WTC11 (cell line): Measurements from ENCODE around the gene ZNF680.

Experiments used
- RORB ChIP-seq: fragments of 250-450 bp; sonication (Bioruptor Pico); IDR thresholded peaks from 2 replicates; pipeline ENCODE4 v1.9.0; 2021; ENCODE audit warnings: mild to moderate bottlenecking
- TEAD4 ChIP-seq: sonication (generic); formaldehyde crosslinking; IDR thresholded peaks from 2 replicates; pipeline ENCODE4 v1.8.0; 2022; ENCODE audit warnings: mild to moderate bottlenecking, missing genetic modification reagents
- ZNF138 ChIP-seq: sonication (generic); formaldehyde crosslinking; conservative IDR thresholded peaks from 2 replicates; pipeline ENCODE4 v1.8.1; 2022; ENCODE audit warnings: mild to moderate bottlenecking, moderate library complexity, missing genetic modification reagents
- TF ChIP-seq, protein P1 (sequence below): fragments of 200-600 bp; IDR thresholded peaks from 2 replicates; pipeline ENCODE4 v1.8.0; 2022; ENCODE audit warnings: antibody characterized with exemption
- TF ChIP-seq, protein P2 (sequence below): sonication (generic); formaldehyde crosslinking; IDR thresholded peaks from 2 replicates; pipeline ENCODE4 v1.8.1; 2022; ENCODE audit warnings: low read depth, missing genetic modification reagents, borderline replicate concordance
- TF ChIP-seq, protein P3 (sequence below): sonication (generic); formaldehyde crosslinking; IDR thresholded peaks from 2 replicates; pipeline ENCODE4 v1.8.0; 2022; ENCODE audit warnings: mild to moderate bottlenecking, missing genetic modification reagents

DNA sequence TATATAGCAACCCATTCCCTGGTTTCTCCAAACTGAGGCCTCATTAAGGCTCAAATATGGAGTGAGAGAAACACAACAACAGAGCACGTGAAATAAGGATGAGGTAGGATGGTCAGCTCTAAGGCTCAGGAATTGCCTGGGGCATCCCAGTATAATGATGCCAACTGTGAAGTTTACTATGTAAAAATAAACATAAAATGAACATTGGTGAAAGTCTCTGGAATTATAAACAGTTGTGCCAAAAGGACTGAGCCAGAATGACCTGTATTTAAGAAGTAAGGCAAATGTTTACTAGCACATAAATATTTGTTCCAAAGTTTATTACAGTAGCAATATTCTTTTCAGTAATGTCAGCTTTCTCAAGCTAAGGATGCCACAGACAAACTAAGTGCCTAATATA lies 64.6 kb downstream of the ZNF680 start:
- TF ChIP-seq TEAD4 (CRISPR knock-in tag) (no peak), RORB (CRISPR knock-in tag) (no peak), ZNF138 (CRISPR knock-in tag) (no peak)
- TF ChIP-seq, protein P1, sequence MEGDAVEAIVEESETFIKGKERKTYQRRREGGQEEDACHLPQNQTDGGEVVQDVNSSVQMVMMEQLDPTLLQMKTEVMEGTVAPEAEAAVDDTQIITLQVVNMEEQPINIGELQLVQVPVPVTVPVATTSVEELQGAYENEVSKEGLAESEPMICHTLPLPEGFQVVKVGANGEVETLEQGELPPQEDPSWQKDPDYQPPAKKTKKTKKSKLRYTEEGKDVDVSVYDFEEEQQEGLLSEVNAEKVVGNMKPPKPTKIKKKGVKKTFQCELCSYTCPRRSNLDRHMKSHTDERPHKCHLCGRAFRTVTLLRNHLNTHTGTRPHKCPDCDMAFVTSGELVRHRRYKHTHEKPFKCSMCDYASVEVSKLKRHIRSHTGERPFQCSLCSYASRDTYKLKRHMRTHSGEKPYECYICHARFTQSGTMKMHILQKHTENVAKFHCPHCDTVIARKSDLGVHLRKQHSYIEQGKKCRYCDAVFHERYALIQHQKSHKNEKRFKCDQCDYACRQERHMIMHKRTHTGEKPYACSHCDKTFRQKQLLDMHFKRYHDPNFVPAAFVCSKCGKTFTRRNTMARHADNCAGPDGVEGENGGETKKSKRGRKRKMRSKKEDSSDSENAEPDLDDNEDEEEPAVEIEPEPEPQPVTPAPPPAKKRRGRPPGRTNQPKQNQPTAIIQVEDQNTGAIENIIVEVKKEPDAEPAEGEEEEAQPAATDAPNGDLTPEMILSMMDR: no peak
- TF ChIP-seq, protein P2, sequence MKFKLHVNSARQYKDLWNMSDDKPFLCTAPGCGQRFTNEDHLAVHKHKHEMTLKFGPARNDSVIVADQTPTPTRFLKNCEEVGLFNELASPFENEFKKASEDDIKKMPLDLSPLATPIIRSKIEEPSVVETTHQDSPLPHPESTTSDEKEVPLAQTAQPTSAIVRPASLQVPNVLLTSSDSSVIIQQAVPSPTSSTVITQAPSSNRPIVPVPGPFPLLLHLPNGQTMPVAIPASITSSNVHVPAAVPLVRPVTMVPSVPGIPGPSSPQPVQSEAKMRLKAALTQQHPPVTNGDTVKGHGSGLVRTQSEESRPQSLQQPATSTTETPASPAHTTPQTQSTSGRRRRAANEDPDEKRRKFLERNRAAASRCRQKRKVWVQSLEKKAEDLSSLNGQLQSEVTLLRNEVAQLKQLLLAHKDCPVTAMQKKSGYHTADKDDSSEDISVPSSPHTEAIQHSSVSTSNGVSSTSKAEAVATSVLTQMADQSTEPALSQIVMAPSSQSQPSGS: no peak
- TF ChIP-seq, protein P3, sequence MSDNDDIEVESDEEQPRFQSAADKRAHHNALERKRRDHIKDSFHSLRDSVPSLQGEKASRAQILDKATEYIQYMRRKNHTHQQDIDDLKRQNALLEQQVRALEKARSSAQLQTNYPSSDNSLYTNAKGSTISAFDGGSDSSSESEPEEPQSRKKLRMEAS (CRISPR knock-in tag): no peak
